ENCODE data around the gene CTIF.

CTIF gene

DNA sequence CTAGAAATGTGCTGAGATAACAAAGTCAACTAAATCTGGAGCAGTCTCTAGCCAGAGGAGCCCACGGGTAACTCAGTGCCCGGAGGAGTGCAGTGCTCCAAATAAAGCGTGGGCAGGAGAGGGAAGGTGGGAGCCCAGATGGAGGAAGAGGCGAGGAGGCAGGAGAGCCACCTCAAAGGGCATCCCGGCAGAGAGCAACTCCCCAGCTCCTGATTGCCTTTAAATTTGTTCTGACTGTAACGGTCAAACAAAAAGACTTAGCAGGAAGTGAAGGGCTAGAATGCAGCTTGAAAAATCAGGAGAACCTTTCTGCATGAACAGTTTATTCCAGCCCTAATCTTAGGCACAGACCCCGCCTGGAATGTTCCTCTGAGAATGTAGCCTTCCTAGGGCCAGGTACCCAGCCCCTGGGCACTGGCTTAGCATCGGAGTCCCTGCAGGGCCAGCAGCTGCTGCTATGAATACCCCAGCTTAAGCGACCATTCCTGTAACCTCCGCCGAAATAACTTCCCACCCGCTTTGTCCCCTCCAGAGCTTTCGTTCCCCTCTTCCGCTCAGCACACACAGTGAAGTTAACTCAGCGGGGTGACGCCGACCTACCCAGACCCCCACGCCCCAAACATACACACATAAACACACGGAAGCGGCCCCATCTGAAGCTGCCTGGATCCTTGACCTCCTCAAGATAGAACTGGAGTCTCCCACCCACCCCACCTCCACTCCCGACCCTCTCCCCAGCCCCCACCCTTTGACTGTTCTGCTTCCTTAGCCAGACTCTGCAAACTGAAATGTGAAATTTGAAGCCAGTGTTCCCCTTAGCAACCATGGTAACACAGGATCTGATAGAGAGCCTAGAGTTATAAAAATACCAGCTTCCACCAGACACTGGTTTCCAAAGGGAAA, 288.7 kb downstream of the CTIF start:
- DNase-seq = no peak

GRCh38 chr18:48828194-48828545, 289.3 kb downstream of the CTIF start:
- DNase-seq = no peak

GRCh38 chr18:48828691-48829442, 290.0 kb downstream of the CTIF start:
- no peak for DNase-seq

- no peak for DNase-seq
These were observed 290.8 kb downstream of the CTIF start for GRCh38 chr18:48829443-48830149.

DNA sequence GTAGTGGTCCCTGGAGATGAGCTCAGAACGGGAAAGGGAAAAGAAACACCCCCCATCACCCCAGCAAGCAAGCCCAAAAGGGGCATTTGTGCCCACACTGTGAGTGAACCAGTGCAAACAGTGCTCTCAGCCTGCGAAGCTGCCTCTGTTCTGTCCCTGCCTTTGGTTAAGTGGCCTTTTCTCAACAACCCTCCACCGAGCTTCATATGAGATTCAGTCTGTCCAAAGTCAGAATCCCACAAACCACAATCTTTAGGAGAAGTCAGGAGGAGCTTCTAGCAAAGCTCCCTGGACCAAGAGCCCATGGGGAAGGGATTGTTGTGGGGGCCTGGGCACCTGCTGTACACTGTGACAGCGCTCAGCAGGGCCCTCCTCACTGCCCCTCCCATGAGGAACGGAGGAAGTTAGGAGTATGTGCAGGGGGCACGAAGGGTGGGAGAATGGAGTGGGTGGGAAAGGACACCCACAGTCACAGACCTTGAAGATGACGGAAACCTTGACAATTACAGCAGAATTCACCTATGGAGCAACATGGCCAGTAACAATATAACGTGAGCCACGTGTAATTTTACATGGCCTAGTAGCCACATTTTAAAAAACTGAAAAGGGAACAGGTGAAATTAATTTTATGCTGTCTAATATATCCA, 292.4 kb downstream of the CTIF start:
- no peak for DNase-seq

DNA sequence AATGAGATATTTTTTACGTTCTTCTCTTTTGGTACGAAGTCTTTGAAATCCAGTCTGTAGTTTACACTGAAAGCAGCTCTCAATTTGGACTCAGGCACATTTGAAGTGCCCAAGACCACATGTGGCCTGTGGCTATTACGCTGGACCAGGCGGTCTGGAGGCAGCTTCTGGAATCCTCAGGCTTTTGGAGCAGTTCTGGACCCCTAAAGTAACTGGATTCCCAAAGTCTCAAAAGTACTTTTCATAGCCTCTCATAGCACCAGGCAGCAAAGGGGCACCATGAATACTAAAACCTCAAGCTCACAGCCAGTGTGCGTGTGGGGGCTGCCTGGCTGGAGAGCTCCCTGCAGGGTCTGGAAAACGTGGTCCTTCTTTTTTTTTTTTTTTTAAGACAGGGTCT, 293.0 kb downstream of the CTIF start:
- DNase-seq = no peak

DNA sequence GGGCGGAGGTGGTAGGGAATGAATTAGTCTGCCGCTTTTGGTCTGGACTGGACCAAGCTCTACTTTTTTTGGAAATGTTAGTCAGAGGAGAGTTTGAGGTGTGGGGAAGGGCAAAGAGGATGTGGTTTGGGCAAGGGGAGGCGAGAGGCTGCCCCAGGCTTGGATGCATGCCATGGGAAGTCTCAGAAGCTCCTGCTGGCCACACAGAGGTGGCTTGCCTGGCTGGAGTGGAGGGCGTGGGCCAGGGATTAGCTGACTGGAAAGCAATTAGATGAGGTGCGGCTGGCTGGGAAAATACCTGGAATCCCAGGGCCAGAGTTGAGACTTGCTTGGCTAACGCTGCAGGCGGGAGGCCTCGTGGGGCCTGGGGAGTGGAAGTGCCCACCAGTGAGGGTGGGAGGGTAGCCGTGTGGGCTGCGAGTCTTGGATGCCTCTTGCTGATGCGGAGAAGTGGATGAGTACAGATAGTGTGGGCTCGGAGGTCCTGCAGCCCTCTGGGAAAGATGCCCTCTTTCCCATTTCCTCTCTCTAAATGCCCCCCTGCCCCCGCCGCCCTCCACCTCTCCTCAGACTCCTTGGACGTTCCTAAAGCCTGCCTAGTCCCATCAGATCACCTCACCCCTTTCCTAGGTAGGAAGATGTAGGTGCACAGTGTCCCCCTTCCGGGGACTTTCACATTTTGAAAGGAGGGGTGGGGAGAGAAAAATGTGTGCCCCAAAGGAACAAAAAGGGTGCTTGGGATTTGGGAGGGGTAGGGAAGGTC, 294.3 kb downstream of the CTIF start:
- DNase-seq = peak; percentile 42

GRCh38 chr18:48833701-48834412, 295.0 kb downstream of the CTIF start:
- peak; percentile 73 for DNase-seq

DNA sequence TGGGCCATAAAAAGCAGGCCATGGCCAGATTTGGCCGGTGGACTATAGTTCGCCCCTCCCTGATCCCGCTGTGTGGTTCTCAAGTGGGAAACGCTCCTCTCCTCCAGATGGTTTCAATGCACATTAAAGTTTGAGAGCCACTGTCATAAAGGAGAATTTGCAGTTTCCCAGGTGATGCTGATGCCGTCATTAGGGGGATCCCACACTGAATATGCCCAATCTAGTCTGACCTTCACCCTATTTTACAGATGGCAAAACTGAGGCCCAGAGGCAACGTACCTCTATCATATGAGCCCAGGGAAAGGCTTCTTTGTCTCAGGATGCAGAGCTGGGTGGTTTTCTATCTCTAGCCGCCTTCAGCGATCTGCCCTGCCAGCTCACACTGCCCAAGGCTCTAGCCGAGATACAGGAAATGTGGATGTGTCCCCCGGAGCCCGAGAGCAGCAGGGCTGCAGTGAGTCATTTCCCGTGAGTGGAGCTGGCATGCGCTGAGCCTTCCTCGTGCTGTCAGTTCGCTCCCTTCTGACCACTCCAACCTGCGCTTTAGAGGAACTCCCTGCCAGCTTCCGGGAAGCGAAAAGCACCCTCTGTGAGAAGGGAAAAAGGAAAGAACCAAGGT, 295.7 kb downstream of the CTIF start:
- peak; percentile 81 for DNase-seq

DNA sequence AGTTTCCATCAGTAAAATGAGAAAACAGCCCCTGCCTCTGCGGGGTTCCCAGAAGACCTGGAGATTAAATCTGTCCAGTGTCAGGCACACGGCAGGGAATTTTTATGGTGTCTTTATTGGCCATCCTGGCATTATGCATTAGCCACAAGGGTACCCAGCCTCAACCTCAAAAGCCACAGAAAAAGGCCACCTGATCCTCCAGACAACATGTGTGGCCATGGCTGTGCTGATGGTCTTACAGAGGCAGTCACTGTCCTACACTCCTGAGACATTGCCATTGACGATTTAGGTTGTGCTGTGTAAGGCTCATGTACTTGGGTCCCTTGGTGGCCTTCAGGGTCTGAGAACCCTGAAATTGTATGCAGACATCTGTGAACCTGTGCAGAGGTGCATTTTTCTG, 296.3 kb downstream of the CTIF start:
- DNase-seq = no peak

GRCh38 chr18:48835745-48836170, 296.9 kb downstream of the CTIF start:
- no peak for DNase-seq

- no peak for DNase-seq
These were observed 297.5 kb downstream of the CTIF start for GRCh38 chr18:48836231-48836805.

DNA sequence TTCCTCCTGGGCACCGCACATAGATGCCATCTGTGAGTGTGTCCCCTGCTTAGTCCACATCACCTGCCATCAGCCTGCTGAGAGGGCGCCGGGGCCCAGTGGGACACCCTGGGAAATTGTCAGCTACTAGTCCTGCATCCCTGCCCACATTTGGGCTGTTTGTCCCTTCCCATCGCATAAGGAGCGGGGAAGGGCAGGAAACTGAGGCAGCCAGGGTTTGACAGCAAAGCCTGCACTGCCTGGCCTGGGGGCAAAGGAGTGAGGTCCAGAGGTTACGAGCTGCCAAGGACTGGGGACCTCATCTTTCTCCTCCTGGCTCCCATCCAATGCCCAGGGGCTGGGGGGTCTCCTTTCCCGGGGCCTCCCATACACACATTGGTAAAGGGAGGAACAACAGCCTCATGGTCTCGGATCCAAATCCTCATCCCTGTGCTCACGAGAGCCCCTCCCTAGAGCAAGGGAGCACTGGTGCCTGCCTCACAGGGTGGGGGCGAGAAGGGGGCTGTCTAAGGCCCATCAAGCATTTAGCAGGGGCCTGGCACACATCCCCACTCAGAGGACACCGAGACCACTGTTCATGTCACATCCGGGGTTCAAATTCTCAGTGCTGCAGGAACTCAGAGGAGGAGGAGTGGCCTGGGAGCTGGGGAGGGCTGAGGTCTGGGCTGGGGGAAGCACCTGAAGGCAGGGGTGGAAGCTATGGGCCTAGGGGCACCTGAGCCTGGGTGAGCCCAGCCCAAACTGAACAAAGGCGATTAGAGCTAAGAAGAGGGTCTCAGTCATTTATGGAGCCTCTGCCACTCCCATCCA, 298.2 kb downstream of the CTIF start:
- peak; percentile 26 for DNase-seq

GRCh38 chr18:48837676-48838075, 298.8 kb downstream of the CTIF start:
- DNase-seq = no peak

GRCh38 chr18:48838166-48838775, 299.4 kb downstream of the CTIF start:
- DNase-seq = no peak

DNA sequence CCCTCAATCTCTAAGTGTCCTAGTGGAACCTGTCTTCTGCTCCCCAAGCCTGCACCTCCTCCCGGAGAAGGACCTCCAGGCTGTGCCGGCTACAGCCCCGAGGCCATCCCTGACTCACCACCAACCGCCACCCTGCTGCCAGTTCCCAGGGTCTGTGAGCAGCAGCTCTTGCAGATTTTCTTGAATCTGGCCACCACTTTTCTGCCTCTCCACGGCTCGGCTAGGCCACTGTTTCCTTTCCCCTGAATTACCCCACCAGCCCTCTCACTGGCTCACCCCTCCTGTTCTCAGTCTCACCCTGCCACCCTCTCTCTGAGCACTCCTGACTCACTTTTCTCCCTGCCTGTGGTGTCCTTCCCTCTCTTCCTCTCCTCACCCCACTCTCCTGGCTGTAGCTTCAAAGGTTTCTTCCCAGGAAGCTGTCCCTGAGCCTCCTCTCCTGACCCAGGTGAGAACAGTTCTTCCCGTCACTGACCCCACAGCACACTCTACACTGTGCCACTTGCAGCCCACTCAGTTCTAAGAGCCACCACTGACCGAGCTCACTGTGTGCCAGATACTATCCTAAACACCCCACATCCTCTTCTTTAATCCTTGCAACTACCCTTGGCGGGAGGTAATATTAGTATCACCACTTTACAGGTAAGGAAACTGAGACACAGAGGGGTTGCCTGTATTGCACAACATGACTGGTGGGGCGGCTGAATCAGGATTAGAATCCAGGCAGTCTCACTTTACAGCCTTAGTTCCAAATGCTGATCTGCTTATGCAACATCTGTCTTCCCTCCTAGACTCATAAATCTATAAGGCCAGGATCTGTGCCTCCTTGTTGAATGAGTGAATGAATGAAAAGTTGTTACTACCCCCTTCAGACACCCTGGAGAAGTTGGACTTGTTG, 300.3 kb downstream of the CTIF start:
- peak; percentile 23 for DNase-seq

GRCh38 chr18:48839819-48840490, 301.1 kb downstream of the CTIF start:
- DNase-seq = no peak

DNA sequence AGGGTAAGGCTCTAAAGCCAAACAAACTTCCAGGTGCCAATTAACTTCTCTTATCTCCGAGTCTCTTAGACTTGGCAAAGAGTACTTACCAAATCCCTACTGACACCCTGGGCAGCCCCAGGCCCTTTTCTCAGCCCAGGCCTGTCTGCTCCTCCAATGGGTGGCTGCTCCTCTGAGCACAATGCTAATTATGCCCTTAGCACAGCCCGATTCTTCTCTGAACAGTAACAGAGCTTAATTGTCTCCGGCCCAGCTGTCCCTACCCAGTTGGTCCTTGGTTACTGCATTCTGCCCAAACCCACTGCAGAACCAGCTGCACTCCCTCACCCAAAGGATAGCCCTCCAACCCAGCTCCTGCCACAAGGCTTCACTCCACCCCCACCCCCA, 301.7 kb downstream of the CTIF start:
- DNase-seq = no peak
